NT2/D1 (cell line): ENCODE data around the gene RBPJL.

Experiments
- SUZ12 ChIP-seq: IDR thresholded peaks from 2 replicates; pipeline ENCODE4 v1.6.1; 2011; ENCODE audit not compliant: insufficient read length, insufficient read depth; ENCODE audit errors: extremely low read depth
- YY1 ChIP-seq: IDR thresholded peaks from 2 replicates; pipeline ENCODE4 v1.6.1; 2011; ENCODE audit not compliant: insufficient read length, insufficient read depth

DNA sequence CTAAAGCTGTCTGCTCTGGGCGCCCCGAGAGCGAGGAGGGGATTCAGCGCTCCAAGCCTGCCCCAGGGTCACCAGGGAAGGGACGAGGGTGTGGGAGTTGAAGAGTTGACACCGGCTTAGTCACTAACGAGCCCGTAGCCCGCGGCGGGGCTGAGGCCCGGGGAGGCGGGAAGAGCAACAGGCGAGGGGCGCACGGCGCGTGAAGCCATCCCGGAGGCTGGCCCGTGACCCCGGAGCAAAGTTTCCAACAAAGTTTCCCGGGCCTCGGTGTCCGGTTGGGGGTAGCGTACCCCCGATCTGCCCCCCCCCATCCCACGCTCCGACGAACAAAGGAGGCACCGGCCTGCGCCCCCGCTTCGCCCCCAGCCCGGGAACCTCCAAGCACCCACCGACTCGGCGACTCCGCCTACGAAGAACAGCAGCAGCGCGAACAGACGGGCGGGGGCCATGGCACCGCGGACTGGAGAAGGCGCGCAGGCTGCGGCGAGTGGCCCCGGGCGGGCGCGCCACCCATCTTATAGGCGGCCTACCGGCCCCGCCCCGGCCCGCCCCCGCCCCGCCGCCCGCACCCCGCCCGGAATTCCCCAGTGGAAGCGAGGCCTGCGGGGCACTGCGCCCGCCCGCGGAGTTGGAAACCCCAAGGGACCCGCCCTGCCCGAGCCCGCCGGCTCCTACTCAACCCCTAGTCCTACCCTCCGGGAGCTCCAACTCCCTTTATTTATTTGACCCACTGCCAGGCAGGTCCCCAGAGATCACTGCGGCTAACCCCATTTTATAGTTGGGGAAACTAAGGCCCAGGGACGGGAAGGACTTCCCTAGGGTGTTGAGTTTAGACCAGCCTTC, 41.5 kb downstream of the RBPJL start, which contains the start of gene SDC4:
- TF ChIP-seq SUZ12 (no peak), YY1 (no peak)
